ENCODE data around the gene DCXR. TPM values are rescaled to one million over a fixed set of nuclear protein-coding genes. Genes with fewer than 3 reads are reported as not detected.

The DCXR gene
- total and polyA plus RNA-seq, 9 donors: 16.7 to 217 (median 131) TPM

GRCh38 chr17:82053556-82054263 is 16.2 kb upstream of the DCXR start:
- no peaks in the 10 kb centered on the region for H3K27me3 ChIP-seq
- intact Hi-C loops (cut with DNase I): loop anchor here in 1 of 4 donors (10.0 kb wide), 1 partner anchor 59 kb away; no protein-coding TSS in a partner anchor
- peaks cover 9% of the 10 kb centered on the region for H3K4me1 ChIP-seq (ENCODE audit: insufficient read depth)
- no peaks in the 10 kb centered on the region for H3K9me3 ChIP-seq
- peak in 2 of 5 donors; percentile 12 to 17 for DNase-seq
- H3K4me3 ChIP-seq: no peak overlapping the region
- TF ChIP-seq CTCF (IDR thresholded peaks at IDR 0.05): no peak
- TF ChIP-seq EP300 (IDR thresholded peaks at IDR 0.05): no peak
- no peak for TF ChIP-seq POLR2A (IDR thresholded peaks at IDR 0.05)
- no peak overlapping the region for H3K27ac ChIP-seq
- H3K36me3 ChIP-seq: no peaks in the 10 kb centered on the region
- WGBS, 3 donors: 88 to 91% (median 90%) methylated on average over 26 to 28 of the region's 28 CpGs

GRCh38 chr17:82053130-82053529 is 15.6 kb upstream of the DCXR start:
- intact Hi-C loops (cut with DNase I): loop anchor here in 1 of 4 donors (10.0 kb wide), 1 partner anchor 58 kb away; no protein-coding TSS in a partner anchor
- no peaks in the 10 kb centered on the region for H3K27me3 ChIP-seq
- 76 to 90% (median 83%) methylated on average over 19 of the region's 19 CpGs for WGBS, 3 donors
- H3K4me1 ChIP-seq (ENCODE audit: insufficient read depth): peaks cover 9% of the 10 kb centered on the region
- H3K4me3 ChIP-seq: peak overlapping the region; percentile 59
- no peaks in the 10 kb centered on the region for H3K36me3 ChIP-seq
- no peak overlapping the region for H3K27ac ChIP-seq
- TF ChIP-seq CTCF (IDR thresholded peaks at IDR 0.05) (no peak), POLR2A (IDR thresholded peaks at IDR 0.05) (no peak), EP300 (IDR thresholded peaks at IDR 0.05) (no peak)
- no peaks in the 10 kb centered on the region for H3K9me3 ChIP-seq
- DNase-seq: peak in 2 of 5 donors; percentile 16 to 23

GRCh38 chr17:82052638-82053059 is 15.2 kb upstream of the DCXR start:
- TF ChIP-seq POLR2A (IDR thresholded peaks at IDR 0.05): no peak
- no peak for TF ChIP-seq CTCF (IDR thresholded peaks at IDR 0.05)
- no peak for TF ChIP-seq EP300 (IDR thresholded peaks at IDR 0.05)
- WGBS, 3 donors: 16 to 29% (median 18%) methylated on average over 16 to 19 of the region's 19 CpGs
- H3K36me3 ChIP-seq: no peaks in the 10 kb centered on the region
- no peak overlapping the region for H3K27ac ChIP-seq
- peak in 1 of 5 donors; percentile 15 for DNase-seq
- peak overlapping the region; percentile 59 for H3K4me3 ChIP-seq
- H3K9me3 ChIP-seq: no peaks in the 10 kb centered on the region
- intact Hi-C loops (cut with DNase I): loop anchor here in 1 of 4 donors (10.0 kb wide), 1 partner anchor 58 kb away; no protein-coding TSS in a partner anchor
- H3K4me1 ChIP-seq (ENCODE audit: insufficient read depth): peaks cover 9% of the 10 kb centered on the region
- no peaks in the 10 kb centered on the region for H3K27me3 ChIP-seq

GRCh38 chr17:82051776-82052637 is 14.5 kb upstream of the DCXR start, which contains the start of the genes GPS1 and RFNG:
Gene GPS1 (plus strand): TSS chr17:82051898. CDS start chr17:82051932, 34 bp downstream.
Gene RFNG (minus strand): TSS chr17:82051811. CDS start chr17:82051766, 45 bp downstream.
- TF ChIP-seq POLR2A (IDR thresholded peaks at IDR 0.05) (no peak), EP300 (IDR thresholded peaks at IDR 0.05) (no peak), CTCF (IDR thresholded peaks at IDR 0.05) (no peak)
- no peaks in the 10 kb centered on the region for H3K9me3 ChIP-seq
- peak; percentile 71 to 85 (median 79) for DNase-seq
- WGBS, 3 donors: 0 to 1% (median 0%) methylated on average over 44 to 93 of the region's 94 CpGs
- intact Hi-C loops (cut with DNase I): loop anchor here in 1 of 4 donors (10.0 kb wide), 1 partner anchor 57 kb away; no protein-coding TSS in a partner anchor
- peak within 1 kb of the TSS; percentile 36 to 75 for H3K27ac ChIP-seq
- no peaks in the 10 kb centered on the region for H3K36me3 ChIP-seq
- no peaks in the 10 kb centered on the region for H3K27me3 ChIP-seq
- peaks cover 9% of the 10 kb centered on the region for H3K4me1 ChIP-seq (ENCODE audit: insufficient read depth)
- peak within 1 kb of the TSS; percentile 59 for H3K4me3 ChIP-seq
